ENCODE measurements around the gene ZEB2.
"Not testable (repeated sequence)": the region's sequence is repeated elsewhere in the genome, so short reads cannot be mapped to it uniquely, and the experiment has no call there.

The ZEB2 gene

GRCh38 chr2:144376460-144376859 is 143.5 kb downstream of the ZEB2 start:
- no peak for DNase-seq

DNA sequence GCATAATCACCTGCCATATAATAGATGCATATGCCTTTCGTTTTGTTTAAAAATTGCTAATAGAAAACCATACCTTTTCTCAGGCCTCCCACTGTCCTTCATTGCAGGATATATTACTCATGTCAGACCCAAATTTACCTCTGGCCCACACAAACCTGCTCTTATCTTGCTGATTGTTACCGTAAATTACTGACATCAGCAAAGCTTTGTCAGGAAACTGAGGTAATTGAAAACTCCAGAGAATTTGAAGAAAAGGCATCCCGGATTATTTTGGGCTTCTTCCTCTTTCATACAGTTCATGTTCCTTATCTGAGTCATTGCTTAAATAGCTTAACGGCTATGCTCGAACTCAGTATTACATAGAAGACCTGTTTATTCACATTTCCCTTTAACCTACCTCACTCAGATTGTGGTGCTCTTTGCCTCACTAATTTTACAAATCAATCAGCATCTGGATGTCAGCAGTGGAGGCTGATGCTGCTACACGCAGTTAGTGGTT is 145.7 kb downstream of the ZEB2 start:
- no peak for DNase-seq

GRCh38 chr2:144372410-144373080 is 147.4 kb downstream of the ZEB2 start:
- DNase-seq: no peak

- DNase-seq: no peak
Measured at GRCh38 chr2:144370937-144371584, 148.9 kb downstream of the ZEB2 start.

DNA sequence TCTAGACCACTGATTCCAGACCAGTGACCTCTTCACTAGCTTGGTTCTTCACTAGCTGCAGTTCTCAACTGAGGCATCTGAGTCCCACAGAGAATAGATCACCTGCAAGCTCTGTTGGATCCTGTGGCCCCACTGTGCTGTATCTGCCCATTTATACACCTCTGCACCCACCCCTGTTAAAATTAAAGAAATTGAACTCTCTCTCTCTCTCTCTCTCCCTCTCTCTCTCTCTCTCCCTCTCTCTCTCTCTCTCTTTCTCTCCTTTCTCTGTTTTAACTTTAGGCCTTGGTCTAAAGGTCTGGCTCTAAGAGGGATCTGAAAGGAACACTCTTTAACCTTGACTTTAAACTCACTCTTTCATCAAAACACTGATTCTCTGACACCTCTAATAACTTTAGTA is 150.5 kb downstream of the ZEB2 start:
- DNase-seq: no peak

GRCh38 chr2:144366825-144367429 is 153.0 kb downstream of the ZEB2 start:
- DNase-seq: no peak

GRCh38 chr2:144364944-144365738 is 154.8 kb downstream of the ZEB2 start:
- DNase-seq: no peak

DNA sequence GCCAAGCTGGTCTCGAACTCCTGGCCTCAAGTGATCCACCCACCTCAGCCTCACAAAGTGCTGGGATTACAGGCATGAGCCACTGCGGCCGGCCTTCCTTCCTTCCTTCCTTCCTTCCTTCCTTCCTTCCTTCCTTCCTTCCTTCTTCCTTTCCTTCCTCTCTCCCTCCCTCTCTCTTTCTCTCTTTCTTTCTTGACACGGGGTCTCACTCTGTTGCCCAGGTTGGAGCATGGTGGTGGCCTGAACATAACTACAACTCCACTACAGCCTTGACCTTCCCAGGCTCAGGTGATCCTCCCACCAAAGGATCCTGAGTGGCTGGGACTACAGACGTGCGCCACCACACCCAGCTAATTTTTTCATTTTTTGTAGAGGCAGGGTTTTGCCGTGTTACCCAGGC is 155.7 kb downstream of the ZEB2 start:
- not testable (repeated sequence) for DNase-seq

DNA sequence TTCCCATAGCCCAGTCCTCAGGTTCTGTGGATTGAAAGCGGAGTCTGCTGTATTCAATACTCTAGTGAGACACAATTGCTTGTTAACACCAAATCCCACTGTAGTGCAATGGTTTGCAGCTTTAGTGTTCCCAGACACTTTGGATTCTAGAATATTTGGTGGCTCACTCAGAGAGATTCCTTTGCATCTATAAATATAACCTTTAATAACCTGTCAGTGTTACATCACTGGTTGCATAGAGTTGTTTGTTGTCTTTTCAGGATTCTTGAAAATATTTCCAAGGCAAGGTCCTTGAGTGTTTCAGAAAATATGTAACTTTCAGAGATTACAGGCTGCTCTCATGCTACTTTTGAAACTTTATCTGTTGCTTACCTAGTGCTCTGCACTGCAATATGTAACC is 157.5 kb downstream of the ZEB2 start:
- DNase-seq: no peak

GRCh38 chr2:144361742-144362141 is 158.2 kb downstream of the ZEB2 start:
- DNase-seq: no peak

GRCh38 chr2:144359684-144360083 is 160.2 kb downstream of the ZEB2 start:
- DNase-seq: no peak

- no peak for DNase-seq
Measured at GRCh38 chr2:144358979-144359541, 160.9 kb downstream of the ZEB2 start.

- DNase-seq: no peak
Measured at GRCh38 chr2:144358374-144358964, 161.4 kb downstream of the ZEB2 start.

GRCh38 chr2:144357623-144358373 is 162.1 kb downstream of the ZEB2 start:
- no peak for DNase-seq

DNA sequence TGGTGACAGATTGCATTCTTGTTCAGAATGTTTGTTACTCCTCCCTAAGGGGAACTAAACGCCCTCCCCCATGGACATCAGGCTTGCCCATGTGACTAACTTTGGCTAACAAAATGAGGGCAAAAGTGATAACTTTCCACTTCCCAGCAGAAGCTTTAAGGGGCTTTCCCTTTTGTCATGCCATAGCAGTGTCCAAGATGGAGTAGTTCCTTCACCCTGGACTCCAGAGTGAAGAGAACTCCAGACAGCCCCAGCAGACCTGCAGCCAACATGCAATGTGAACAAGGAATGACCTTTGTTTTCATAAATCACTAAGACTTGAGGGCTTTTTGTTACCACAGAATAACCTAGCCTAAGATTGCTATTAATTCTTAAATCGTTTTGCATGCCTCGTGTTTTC is 163.5 kb downstream of the ZEB2 start:
- no peak for DNase-seq

DNA sequence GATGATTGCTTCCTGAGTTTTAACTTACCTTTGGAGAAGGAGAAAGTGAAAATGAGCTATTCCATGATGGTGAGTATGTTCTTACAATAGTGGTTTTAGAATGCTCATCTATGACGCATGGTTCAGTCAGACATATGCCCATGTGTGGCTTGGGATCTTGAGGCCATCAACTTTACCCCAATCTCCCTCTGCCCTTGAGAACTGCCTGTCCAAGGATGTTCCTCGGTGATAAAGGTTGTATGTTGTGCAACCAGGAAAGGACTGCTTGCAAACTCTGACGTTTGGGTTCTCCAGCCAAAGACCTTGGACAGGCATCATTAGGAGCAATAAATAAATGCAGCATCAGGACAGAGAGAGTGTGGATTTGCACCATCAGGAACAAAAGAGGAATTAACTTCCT is 165.0 kb downstream of the ZEB2 start:
- no peak for DNase-seq

DNA sequence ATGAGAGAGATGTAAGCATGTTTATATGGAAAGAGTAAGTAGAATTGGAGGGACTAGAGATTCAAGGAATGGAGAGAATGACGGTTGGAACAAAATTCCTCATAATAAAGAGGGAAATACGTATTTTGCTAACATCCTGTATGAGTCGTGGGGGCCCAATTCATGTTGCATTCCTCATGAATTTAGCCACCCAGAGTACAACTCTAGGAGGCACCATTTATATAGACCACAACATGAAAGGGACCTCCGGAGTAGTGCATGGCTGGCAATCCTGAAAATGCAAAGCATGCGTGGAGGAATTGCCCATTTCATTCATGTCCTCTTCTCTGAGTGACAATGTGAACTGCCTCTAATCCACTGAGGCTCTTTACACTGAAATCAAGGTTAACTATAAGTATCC is 168.2 kb downstream of the ZEB2 start:
- DNase-seq: no peak

- no peak for DNase-seq
Measured at GRCh38 chr2:144350151-144350802, 169.6 kb downstream of the ZEB2 start.

- no peak for DNase-seq
Measured at GRCh38 chr2:144349674-144350073, 170.2 kb downstream of the ZEB2 start.

DNA sequence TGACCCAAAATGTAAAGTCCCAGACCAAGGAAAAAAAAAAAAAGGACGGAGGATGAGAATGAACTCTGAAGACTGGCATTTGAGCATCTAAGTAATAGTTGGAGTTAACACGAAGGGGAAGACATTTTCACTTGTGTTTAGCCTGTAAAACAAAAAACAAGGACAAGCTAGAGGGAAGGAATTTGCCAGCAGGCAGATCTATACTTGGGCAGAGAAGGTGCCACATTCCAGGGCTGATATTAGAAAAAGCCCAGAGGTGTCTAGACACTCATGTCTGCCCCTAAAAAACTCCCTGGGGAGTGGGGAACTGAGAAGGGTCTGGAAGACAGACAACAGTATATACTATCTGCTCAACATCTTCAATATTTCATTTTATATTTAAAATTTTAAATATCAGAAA is 171.1 kb downstream of the ZEB2 start:
- no peak for DNase-seq

DNA sequence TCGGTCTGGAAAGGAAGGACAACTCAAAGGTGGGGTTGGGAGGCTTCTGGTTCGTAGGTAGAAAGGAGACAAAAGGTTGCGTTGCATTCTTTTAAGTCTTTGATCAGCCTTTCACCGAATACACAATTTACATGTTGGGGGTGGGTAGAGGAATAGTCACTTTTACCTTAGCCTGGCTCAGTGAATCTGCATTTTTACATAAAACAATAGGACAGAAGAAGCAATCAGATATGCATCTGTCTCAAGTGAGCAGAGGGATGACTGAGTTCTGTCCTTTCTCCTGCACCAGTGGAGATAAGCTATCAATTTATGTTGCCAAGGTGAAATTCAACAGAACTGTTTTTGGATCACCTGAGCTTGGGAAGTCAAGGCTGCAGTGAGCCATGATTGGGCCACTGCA is 173.7 kb downstream of the ZEB2 start:
- DNase-seq: no peak
